Urothelium cell line (cell line): ENCODE results near the gene LEFTY1.
A peak's percentile ranks its signal among the peaks of the same experiment; 100 is the strongest.

Experiments used
- DNase-seq: peaks from one replicate; pipeline ENCODE4 v3.0.0; 2011; ENCODE audit warnings: low spot score, mixed read lengths
- FAIRE-seq: peaks from 2 replicates; lab custom pipeline; 2011; peaks lifted over from hg19 to GRCh38; lab: Jason Lieb, UNC

Gene LEFTY1

DNA sequence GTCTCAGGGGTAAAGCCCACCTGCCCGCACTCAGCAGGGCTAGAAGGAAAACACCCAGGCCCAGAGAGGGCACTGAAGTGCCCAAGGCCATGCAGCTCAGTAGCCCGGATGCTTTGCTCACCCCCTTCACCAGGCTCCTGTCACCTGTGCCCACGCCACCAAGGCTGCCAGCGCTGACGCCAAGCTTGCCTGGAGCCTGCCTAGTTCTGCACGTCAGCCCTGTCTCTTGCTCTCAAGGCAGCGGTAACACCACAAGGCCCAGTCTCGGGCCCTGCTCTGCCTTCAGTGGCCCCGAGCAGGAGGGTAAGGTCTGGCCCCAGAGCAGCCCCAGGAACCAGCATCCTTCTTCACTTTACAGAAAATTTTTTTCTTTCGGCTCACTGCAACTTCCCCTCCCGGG is 14.5 kb downstream of the LEFTY1 start:
- DNase-seq (no peak), FAIRE-seq (no peak)

DNA sequence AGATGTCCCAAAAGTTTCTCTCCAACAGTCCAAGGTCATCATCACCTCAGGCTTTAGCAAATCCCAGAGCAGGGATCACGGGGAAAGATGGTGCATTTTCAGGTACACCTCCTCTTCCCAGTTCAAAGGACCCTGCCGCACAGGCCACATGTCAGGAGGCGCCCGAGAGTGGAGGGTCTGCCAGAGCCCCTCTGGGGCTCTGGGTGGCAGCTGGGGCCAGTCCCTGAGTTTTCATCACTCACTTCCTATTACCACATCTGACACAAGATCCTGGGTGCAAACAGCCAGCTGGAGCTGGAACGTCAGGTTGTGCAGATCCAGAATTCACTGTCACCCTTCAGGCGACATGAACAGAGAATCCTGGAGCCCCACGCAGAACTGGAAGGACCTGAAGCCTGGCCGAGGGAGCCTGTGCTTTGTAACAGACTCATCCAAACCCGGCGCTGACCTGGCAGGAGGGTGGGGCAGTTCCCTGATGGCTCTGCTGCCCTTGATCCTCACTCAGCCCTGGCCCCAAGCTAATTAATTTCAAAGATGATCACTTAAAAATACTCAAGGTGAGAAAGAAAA is 15.6 kb downstream of the LEFTY1 start:
- DNase-seq (no peak), FAIRE-seq (no peak)

DNA sequence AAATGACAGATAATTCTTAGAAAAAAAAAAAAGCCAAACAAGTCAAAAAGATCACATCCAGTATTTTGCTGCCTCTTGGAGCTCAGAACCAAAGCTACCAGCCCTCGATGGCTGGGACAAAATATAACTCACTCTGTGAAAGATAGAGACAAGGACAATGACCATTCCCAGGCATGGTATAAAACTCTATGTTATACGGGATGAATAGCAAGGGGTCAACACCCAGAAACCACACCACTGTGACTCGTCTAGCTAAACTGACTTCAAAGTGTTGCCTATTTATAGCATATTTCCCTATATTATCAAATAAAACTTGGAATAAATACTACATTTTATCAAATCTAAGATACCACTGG is 16.9 kb downstream of the LEFTY1 start:
- FAIRE-seq: no peak
- DNase-seq: no peak

- FAIRE-seq: no peak
- no peak for DNase-seq
Observed at GRCh38 chr1:225871359-225872074, 17.4 kb downstream of the LEFTY1 start.

DNA sequence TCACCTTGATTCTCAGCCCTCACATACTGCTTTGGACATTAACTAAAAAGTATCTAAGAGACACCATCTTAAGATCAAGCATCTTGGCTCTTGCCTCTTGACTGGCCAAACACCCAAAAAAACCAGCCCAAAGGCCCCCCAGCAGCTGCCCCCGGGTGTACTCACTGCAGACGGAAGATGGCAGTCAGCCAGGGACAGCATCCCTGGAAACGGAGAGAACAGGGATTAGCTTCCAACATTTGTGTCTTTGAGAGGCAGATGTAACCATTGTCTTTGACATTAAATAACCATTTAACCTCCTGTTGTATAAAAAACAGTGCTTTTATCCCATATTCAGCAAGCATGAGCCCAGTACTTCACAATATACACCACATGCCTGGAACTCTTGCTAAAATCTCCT is 18.0 kb downstream of the LEFTY1 start:
- no peak for FAIRE-seq

GRCh38 chr1:225868631-225869330 is 20.2 kb downstream of the LEFTY1 start:
- no peak for DNase-seq
- FAIRE-seq: no peak

More for the DNA sequence above, 18.0 kb downstream of the LEFTY1 start:
- DNase-seq: no peak

- no peak for DNase-seq
- FAIRE-seq: no peak
Observed at GRCh38 chr1:225866981-225867380, 22.0 kb downstream of the LEFTY1 start.

GRCh38 chr1:225866061-225866837 is 22.7 kb downstream of the LEFTY1 start:
- DNase-seq: peak; percentile 32
- FAIRE-seq: no peak

DNA sequence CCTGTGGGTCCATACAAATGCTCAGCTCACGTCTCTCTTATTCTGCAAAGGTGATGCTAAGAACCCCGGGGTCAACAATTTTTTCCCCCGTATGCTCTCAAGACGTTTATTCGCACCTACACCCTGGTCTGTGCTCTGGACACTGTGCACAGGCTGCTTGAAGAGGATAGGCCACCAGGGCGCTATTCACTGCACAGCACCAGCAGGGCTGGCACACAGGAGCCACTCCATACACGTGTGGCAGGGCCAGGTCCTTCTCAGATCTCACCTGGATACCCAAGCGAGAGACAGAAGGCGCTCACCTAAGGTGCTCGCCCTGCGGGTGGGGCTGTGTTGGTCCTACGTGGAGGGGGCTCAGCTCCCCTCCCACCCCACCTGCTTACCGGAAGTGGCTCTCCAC is 23.4 kb downstream of the LEFTY1 start:
- FAIRE-seq: no peak
- DNase-seq: no peak

- DNase-seq: no peak
- no peak for FAIRE-seq
Observed at GRCh38 chr1:225863167-225863566, 25.8 kb downstream of the LEFTY1 start.

- DNase-seq: no peak
- no peak for FAIRE-seq
Observed at GRCh38 chr1:225862581-225862950, 26.4 kb downstream of the LEFTY1 start.

DNA sequence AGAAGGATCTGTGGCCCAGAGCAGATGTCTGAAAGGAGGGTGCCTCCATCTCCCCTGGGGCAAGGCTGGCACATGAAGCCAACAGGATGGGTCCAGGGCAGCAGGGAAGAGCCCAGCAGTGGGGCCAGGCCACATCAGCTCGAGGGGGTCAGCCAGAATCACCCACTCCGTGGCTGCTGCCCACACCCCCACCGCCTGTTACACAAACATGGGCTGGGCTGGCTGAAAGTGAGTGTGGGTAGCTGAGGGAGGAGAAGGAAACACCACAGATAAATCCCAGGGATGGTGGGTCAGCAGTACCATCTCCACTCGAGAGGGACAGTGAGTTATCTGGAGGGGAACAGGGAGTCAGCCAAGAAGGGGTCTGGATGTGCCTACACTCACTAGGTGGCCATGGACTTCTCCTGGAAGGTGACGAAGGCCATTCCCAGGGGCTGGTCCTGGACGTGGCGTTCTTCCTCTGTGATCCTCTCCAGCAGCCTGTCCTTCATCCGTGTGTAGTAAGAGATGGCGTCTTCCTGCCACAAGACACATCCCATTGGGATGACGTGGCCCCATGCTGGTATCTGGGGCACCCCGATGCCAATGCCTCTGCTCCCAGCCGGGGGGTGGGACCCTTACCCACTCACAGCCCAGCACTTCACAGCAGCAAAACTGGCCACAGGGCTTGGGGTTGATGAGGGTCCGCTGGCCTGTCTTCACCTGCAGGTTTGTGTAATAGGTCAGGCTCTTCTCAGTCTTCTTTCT is 26.9 kb downstream of the LEFTY1 start:
- FAIRE-seq: no peak

DNA sequence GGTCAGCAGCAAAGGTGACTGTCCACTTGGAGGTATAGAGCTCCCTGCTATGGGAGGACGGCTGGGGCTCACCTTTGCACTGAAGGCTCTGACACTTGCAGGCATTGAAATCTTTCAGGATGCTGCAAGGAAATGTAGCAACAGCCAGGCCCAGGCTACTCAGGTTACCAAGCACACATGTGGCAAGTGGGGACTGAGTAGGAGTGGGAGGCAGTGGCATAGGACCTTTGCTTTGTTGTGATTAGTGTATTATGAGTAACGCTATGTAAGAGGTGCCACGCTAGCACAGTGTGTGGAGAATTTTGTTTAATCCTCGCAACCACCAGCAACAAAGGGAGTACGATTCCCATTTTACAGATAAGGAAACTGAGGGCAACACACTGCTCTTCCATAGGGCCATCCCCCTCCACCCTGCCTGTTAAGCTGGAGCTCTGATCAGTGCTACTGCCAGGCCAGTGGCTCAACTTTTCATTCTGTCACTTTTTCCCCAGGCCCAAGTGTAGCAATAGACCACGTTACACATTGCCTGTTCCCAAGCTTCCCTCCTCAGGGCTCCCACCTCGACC is 28.0 kb downstream of the LEFTY1 start:
- no peak for DNase-seq
- no peak for FAIRE-seq

More for the DNA sequence above, 26.9 kb downstream of the LEFTY1 start:
- DNase-seq: no peak

GRCh38 chr1:225860107-225860506 is 28.8 kb downstream of the LEFTY1 start:
- DNase-seq: no peak
- FAIRE-seq: no peak

DNA sequence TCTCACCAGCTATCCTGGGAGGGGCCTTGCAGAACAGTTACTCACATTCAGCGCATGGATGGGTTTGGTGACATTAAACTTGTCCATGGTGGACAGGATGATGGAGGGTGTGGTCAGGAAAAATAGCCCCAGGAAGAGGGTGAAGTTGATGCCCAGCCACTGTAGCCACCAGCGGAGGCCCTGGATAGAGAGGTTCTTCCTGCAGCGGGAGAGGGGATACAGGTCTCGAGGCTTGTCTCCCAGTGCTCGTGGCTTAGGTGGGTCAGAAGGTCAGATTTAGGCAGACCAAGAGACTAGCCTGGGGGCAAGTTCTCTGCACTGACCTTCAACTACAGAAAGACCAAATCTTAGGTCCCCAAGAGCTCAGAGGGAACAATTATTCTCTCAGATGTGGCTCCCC is 29.8 kb downstream of the LEFTY1 start:
- FAIRE-seq (no peak), DNase-seq (no peak)

- FAIRE-seq (no peak), DNase-seq (no peak)
Observed at GRCh38 chr1:225857256-225857655, 31.7 kb downstream of the LEFTY1 start.

- FAIRE-seq: no peak
- no peak for DNase-seq
Observed at GRCh38 chr1:225855503-225856300, 33.2 kb downstream of the LEFTY1 start.

DNA sequence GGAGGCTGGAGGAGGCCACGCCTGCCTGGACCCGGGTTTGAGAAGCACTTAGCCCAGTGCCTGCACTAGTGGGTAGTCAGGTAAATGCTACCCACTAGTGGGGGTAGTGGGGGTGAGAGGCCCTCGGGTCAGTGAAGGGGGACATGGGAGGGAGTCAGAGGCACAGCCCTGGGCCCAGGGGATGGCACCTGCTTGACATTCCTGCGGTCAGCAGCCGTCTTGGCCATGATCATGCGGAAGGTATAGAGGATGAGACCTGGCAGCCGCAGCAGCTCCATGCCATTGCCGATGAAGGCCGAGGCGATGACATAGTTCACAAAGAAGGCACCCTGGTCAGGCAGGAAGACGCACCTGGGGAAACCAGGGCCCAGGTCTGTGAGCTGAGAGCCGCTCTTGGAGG is 35.5 kb downstream of the LEFTY1 start:
- no peak for DNase-seq
- FAIRE-seq: no peak

- FAIRE-seq (no peak), DNase-seq (no peak)
Observed at GRCh38 chr1:225852413-225853124, 36.4 kb downstream of the LEFTY1 start.
